ENCODE measurements around the gene TMEM247. TPM values are rescaled to one million over a fixed set of nuclear protein-coding genes. Genes with fewer than 3 reads are reported as not detected.

The TMEM247 gene
- total and polyA plus RNA-seq, 2 donors, result not detected

- H3K27ac ChIP-seq (ENCODE audit: low read depth), result no peak overlapping the region
- H3K4me3 ChIP-seq (ENCODE audit: low read depth, low read length), result no peak overlapping the region
- DNase-seq (ENCODE audit: extremely low spot score), result no peak
- no peaks in the 10 kb centered on the region for H3K36me3 ChIP-seq (ENCODE audit: insufficient read depth)
- H3K4me1 ChIP-seq (ENCODE audit: insufficient read depth), result no peaks in the 10 kb centered on the region
- 91% methylated on average over 4 of the region's 4 CpGs for WGBS
Measured at GRCh38 chr2:46502291-46502885, 23.0 kb downstream of the TMEM247 start.

GRCh38 chr2:46503686-46504085, 24.3 kb downstream of the TMEM247 start:
- WGBS, result 77% methylated on average over 4 of the region's 4 CpGs
- Histone ChIP-seq H3K27ac (ENCODE audit: low read depth) (no peak overlapping the region), H3K4me3 (ENCODE audit: low read depth, low read length) (no peak overlapping the region), H3K4me1 (ENCODE audit: insufficient read depth) (no peaks in the 10 kb centered on the region), H3K36me3 (ENCODE audit: insufficient read depth) (no peaks in the 10 kb centered on the region)
- no peak for DNase-seq (ENCODE audit: extremely low spot score)

- 93% methylated on average over 2 of the region's 2 CpGs for WGBS
- no peaks in the 10 kb centered on the region for H3K36me3 ChIP-seq (ENCODE audit: insufficient read depth)
- DNase-seq (ENCODE audit: extremely low spot score), result no peak
- H3K4me1 ChIP-seq (ENCODE audit: insufficient read depth), result no peaks in the 10 kb centered on the region
- no peak overlapping the region for H3K27ac ChIP-seq (ENCODE audit: low read depth)
- H3K4me3 ChIP-seq (ENCODE audit: low read depth, low read length), result no peak overlapping the region
Measured at GRCh38 chr2:46504221-46504620, 24.9 kb downstream of the TMEM247 start.

- Histone ChIP-seq H3K27ac (ENCODE audit: low read depth) (no peak overlapping the region), H3K36me3 (ENCODE audit: insufficient read depth) (no peaks in the 10 kb centered on the region), H3K4me3 (ENCODE audit: low read depth, low read length) (no peak overlapping the region), H3K4me1 (ENCODE audit: insufficient read depth) (no peaks in the 10 kb centered on the region)
- no peak for DNase-seq (ENCODE audit: extremely low spot score)
- 80% methylated on average over 8 of the region's 8 CpGs for WGBS
Measured at GRCh38 chr2:46504685-46505471, 25.5 kb downstream of the TMEM247 start.

- 96% methylated on average over 3 of the region's 3 CpGs for WGBS
- no peak for DNase-seq (ENCODE audit: extremely low spot score)
- Histone ChIP-seq H3K27ac (ENCODE audit: low read depth) (no peak overlapping the region), H3K36me3 (ENCODE audit: insufficient read depth) (no peaks in the 10 kb centered on the region), H3K4me1 (ENCODE audit: insufficient read depth) (no peaks in the 10 kb centered on the region), H3K4me3 (ENCODE audit: low read depth, low read length) (no peak overlapping the region)
Measured at GRCh38 chr2:46505472-46505783, 26.1 kb downstream of the TMEM247 start.

GRCh38 chr2:46506131-46506706, 26.9 kb downstream of the TMEM247 start:
- 59% methylated on average over 6 of the region's 6 CpGs for WGBS

DNA sequence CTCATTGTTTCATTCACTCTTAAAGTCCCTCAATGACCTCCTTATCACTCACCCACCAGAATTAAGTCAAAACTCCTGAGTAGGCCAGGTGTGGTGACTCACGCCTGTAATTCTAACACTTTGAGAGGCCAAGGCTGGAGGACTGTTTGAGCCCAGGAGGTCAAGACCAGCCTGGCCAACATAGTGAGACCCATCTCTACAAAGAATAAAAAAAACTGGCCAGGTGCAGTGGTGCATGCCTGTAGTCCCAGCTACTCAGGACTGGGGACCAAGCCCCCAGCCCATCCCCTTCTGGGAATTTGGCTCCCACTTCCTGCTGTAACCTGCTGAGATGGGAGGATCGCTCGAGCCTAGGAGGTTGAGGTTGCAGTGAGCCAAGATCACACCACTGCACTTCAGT, 28.9 kb downstream of the TMEM247 start:
- no peak overlapping the region for H3K27ac ChIP-seq (ENCODE audit: low read depth)
- H3K36me3 ChIP-seq (ENCODE audit: insufficient read depth), result no peaks in the 10 kb centered on the region
- no peaks in the 10 kb centered on the region for H3K4me1 ChIP-seq (ENCODE audit: insufficient read depth)
- no peak for DNase-seq (ENCODE audit: extremely low spot score)
- H3K4me3 ChIP-seq (ENCODE audit: low read depth, low read length), result no peak overlapping the region
- 92% methylated on average over 3 of the region's 3 CpGs for WGBS

More at GRCh38 chr2:46506131-46506706, 26.9 kb downstream of the TMEM247 start:
- H3K27ac ChIP-seq (ENCODE audit: low read depth), result no peak overlapping the region
- H3K36me3 ChIP-seq (ENCODE audit: insufficient read depth), result no peaks in the 10 kb centered on the region
- no peak for DNase-seq (ENCODE audit: extremely low spot score)
- no peak overlapping the region for H3K4me3 ChIP-seq (ENCODE audit: low read depth, low read length)
- no peaks in the 10 kb centered on the region for H3K4me1 ChIP-seq (ENCODE audit: insufficient read depth)

DNA sequence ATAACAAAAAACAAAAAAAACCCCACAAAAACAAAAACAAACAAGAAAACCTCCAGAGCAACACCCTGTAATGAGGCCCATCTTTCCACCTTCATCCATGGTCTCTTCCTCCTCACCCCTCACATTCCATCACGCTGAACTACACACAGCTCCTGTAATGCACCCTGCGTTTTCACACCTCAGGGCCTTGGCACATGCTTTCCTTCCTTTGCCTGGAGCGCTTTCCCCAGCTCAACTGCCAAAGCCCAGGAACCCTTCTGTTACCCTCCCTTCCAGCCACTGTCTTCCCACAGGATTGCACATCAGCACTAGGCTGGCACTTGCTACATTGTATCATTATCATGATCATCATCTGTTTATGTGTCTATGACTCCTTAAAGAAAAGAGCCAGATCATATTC, 29.4 kb downstream of the TMEM247 start:
- Histone ChIP-seq H3K4me1 (ENCODE audit: insufficient read depth) (no peaks in the 10 kb centered on the region), H3K4me3 (ENCODE audit: low read depth, low read length) (no peak overlapping the region), H3K36me3 (ENCODE audit: insufficient read depth) (no peaks in the 10 kb centered on the region), H3K27ac (ENCODE audit: low read depth) (no peak overlapping the region)
- WGBS, result 93% methylated on average over 3 of the region's 3 CpGs
- DNase-seq (ENCODE audit: extremely low spot score), result no peak

DNA sequence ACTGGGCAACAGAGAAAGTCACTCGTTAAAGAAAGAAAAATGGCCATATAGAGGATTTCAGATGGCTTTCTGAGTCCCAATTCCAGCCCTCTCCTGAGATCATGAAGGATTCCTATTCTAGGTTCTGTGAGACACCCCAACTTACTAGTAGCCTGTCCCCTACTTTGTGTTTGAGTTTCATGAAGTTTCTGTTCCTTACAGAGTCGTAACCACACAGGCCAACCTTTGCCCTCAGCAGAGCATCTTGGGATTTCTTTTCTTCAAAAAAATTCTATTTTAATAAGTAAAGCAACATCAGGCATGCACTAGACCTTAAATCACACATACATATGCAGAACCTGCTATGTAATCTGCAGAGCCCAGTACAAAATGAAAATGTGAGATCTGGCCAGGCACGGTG, 30.4 kb downstream of the TMEM247 start:
- no peaks in the 10 kb centered on the region for H3K36me3 ChIP-seq (ENCODE audit: insufficient read depth)
- no peak overlapping the region for H3K27ac ChIP-seq (ENCODE audit: low read depth)
- 93% methylated on average over 3 of the region's 3 CpGs for WGBS
- DNase-seq (ENCODE audit: extremely low spot score), result no peak
- H3K4me3 ChIP-seq (ENCODE audit: low read depth, low read length), result no peak overlapping the region
- no peaks in the 10 kb centered on the region for H3K4me1 ChIP-seq (ENCODE audit: insufficient read depth)

- 83% methylated on average over 5 of the region's 5 CpGs for WGBS
- Histone ChIP-seq H3K4me1 (ENCODE audit: insufficient read depth) (no peaks in the 10 kb centered on the region), H3K4me3 (ENCODE audit: low read depth, low read length) (no peak overlapping the region), H3K27ac (ENCODE audit: low read depth) (no peak overlapping the region), H3K36me3 (ENCODE audit: insufficient read depth) (no peaks in the 10 kb centered on the region)
- DNase-seq (ENCODE audit: extremely low spot score), result no peak
Measured at GRCh38 chr2:46510598-46511177, 31.3 kb downstream of the TMEM247 start.

DNA sequence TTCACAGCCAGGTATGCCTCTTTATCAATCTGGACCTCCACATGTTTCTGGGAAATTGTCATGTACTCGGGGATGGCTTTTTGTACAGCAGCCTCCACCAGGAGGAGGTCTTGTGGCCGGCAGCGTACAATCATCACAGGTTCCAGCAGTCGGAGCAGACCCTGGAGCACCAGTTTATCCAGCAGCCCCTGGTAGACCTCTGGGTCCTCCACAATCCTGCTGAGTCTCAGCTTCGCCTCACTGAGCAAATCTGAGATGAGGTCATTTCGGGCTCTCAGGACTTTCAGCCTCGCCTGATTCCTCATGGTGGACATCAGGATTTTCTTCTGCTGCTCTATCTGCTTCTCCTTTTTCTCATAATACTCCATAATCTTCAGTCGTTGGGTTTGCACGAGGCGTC, 32.8 kb downstream of the TMEM247 start:
- no peak for DNase-seq (ENCODE audit: extremely low spot score)
- WGBS, result 94% methylated on average over 10 of the region's 10 CpGs
- no peak overlapping the region for H3K27ac ChIP-seq (ENCODE audit: low read depth)
- H3K36me3 ChIP-seq (ENCODE audit: insufficient read depth), result no peaks in the 10 kb centered on the region
- no peaks in the 10 kb centered on the region for H3K4me1 ChIP-seq (ENCODE audit: insufficient read depth)
- no peak overlapping the region for H3K4me3 ChIP-seq (ENCODE audit: low read depth, low read length)

- Histone ChIP-seq H3K27ac (ENCODE audit: low read depth) (no peak overlapping the region), H3K4me1 (ENCODE audit: insufficient read depth) (no peaks in the 10 kb centered on the region), H3K36me3 (ENCODE audit: insufficient read depth) (no peaks in the 10 kb centered on the region), H3K4me3 (ENCODE audit: low read depth, low read length) (no peak overlapping the region)
- DNase-seq (ENCODE audit: extremely low spot score), result no peak
- 84% methylated on average over 1 of the region's 1 CpG for WGBS
Measured at GRCh38 chr2:46514738-46515137, 35.4 kb downstream of the TMEM247 start.

- no peak for DNase-seq (ENCODE audit: extremely low spot score)
- Histone ChIP-seq H3K4me1 (ENCODE audit: insufficient read depth) (no peaks in the 10 kb centered on the region), H3K36me3 (ENCODE audit: insufficient read depth) (no peaks in the 10 kb centered on the region), H3K4me3 (ENCODE audit: low read depth, low read length) (no peak overlapping the region), H3K27ac (ENCODE audit: low read depth) (no peak overlapping the region)
- WGBS, result 92% methylated on average over 1 of the region's 1 CpG
Measured at GRCh38 chr2:46517485-46517884, 38.1 kb downstream of the TMEM247 start.

- H3K4me1 ChIP-seq (ENCODE audit: insufficient read depth), result no peaks in the 10 kb centered on the region
- WGBS, result 64% methylated on average over 7 of the region's 7 CpGs
- DNase-seq (ENCODE audit: extremely low spot score), result no peak
- no peaks in the 10 kb centered on the region for H3K36me3 ChIP-seq (ENCODE audit: insufficient read depth)
- no peak overlapping the region for H3K4me3 ChIP-seq (ENCODE audit: low read depth, low read length)
- H3K27ac ChIP-seq (ENCODE audit: low read depth), result no peak overlapping the region
Measured at GRCh38 chr2:46518861-46519260, 39.5 kb downstream of the TMEM247 start.
